ENCODE data around the gene MDM4.
"Not testable (repeated sequence)": the region's sequence is repeated elsewhere in the genome, so short reads cannot be mapped to it uniquely, and the experiment has no call there.

MDM4 gene

DNA sequence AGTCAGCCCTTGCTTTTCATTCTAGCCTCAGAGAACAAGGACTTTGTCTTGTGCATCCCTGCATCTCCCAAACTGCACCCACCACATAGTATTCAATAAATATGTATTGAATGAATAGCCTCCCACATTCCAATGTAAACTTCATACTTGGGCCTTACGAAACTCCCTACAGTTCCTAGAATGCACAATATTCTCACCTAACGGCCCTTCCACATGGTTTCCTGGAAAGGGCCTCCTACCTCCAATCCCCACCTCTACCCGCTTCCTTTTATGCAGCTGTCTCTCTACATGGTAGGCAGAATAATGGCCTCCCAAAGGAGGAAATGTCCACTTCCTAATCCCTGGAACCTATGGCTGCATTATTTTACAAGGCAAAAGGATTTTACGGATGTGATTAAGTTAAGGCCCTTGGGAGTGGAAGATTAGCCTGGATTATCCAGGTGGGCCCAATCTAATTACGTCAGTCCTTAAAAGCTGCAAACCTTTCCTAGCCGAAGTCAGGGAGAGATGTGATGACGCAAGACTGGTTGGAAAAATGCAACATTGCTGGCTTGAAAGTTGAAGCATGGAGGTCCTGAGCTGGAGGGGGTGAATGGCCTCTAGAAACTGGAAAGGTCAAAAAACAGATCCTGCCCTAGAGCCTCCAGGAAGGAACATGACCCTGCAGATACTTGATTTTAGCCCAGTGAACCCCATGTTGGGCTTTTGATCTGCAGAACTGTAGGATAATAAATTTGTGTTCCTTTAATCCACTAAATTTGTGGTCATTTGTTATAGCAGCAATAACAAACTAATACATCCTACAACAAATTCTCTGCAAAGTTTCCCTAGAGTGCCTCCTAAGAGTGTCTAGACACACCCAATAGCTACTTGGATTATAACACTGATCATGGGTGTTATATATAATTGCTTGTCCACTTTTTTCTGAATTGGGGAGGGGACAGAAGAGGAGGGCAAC is 16.4 kb upstream of the MDM4 start:
- H3K4me3 Mint-ChIP-seq: no peak overlapping the region

GRCh38 chr1:204502241-204502640 is 14.0 kb upstream of the MDM4 start:
- peaks cover 4% of the 10 kb centered on the region for H3K36me3 Mint-ChIP-seq (ENCODE audit: low read depth)
- peaks cover 21% of the 10 kb centered on the region for H3K4me1 Mint-ChIP-seq (ENCODE audit: low read depth)
- H3K9me3 Mint-ChIP-seq: no peaks in the 10 kb centered on the region
- H3K4me3 Mint-ChIP-seq: no peak overlapping the region
- no peak for DNase-seq
- no peak overlapping the region for H3K27ac Mint-ChIP-seq
- H3K27me3 Mint-ChIP-seq: no peaks in the 10 kb centered on the region

More for the DNA sequence above, 16.4 kb upstream of the MDM4 start:
- Mint-ChIP-seq H3K4me1 (ENCODE audit: low read depth) (peaks cover 23% of the 10 kb centered on the region), H3K9me3 (no peaks in the 10 kb centered on the region), H3K27ac (no peak overlapping the region), H3K36me3 (ENCODE audit: low read depth) (no peaks in the 10 kb centered on the region), H3K27me3 (no peaks in the 10 kb centered on the region)
- no peak for DNase-seq

DNA sequence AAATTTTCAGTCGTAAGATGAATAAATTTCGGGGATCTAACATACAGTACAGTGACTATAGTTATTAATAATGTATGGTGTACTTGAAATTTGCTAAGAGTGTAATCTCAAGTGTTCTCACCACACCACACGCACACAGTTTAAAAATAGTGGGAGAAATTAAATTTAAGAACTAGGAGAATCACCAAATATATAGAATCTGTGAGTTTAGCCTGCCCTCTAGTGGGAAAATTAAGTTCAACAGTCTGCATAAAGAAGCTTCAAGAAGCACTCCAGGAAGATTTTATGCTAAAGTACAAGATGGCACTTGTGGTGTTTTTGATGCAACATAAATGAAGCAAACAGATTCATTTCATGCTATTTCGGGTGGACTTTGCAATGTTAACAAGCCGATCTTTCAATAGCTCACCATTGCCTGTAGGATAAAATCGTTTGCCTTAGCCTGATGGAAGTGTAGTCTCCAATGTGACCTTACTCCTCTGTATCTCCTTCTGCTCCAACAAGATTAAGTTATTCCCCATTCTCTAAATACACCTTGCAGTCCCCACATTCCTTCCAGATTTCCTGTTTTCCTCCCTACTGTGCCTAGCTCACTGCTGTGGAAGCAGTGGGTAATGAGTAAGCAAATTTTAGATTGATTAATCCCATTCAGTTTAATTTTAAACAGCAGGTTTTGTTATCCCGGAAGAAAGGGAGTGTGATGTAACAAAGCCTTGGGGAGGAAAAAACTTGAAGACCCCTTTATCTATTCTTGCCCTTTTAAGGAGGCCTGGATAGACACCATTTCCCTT is 12.9 kb upstream of the MDM4 start:
- Mint-ChIP-seq H3K27ac (no peak overlapping the region), H3K27me3 (no peaks in the 10 kb centered on the region), H3K4me3 (no peak overlapping the region), H3K36me3 (ENCODE audit: low read depth) (peaks cover 5% of the 10 kb centered on the region), H3K9me3 (no peaks in the 10 kb centered on the region), H3K4me1 (ENCODE audit: low read depth) (peaks cover 28% of the 10 kb centered on the region)
- no peak for DNase-seq

DNA sequence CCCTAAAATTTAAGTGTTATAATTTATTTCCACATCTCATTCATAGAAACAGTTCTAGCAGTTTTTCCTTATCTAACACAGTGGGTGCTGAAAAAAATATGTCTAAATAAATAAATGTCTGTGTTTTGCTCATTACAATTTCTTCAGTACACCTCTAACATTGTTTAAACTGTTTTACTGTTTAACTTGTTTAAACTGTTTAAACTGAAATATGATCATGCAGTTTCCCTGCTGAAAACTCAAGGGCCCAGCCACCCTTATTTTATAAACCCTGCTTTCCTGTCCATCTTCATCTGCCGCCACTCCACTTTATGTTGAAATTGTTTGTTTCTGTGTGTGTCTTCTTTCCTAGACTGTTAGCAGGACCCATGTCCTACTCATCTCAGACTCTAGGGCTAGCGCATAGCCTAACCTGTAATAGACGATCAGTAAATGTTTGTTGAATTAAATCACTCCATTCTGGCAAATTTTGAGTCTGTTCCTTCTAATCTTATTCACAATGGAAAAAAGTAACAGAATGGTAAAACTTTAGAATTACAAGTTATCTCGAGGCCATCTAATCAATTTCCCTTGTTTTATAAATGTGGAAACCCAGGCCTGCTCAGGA is 12.2 kb upstream of the MDM4 start:
- Mint-ChIP-seq H3K27me3 (no peaks in the 10 kb centered on the region), H3K36me3 (ENCODE audit: low read depth) (peaks cover 5% of the 10 kb centered on the region), H3K4me3 (no peak overlapping the region), H3K9me3 (no peaks in the 10 kb centered on the region), H3K27ac (no peak overlapping the region), H3K4me1 (ENCODE audit: low read depth) (peaks cover 30% of the 10 kb centered on the region)
- DNase-seq: no peak

DNA sequence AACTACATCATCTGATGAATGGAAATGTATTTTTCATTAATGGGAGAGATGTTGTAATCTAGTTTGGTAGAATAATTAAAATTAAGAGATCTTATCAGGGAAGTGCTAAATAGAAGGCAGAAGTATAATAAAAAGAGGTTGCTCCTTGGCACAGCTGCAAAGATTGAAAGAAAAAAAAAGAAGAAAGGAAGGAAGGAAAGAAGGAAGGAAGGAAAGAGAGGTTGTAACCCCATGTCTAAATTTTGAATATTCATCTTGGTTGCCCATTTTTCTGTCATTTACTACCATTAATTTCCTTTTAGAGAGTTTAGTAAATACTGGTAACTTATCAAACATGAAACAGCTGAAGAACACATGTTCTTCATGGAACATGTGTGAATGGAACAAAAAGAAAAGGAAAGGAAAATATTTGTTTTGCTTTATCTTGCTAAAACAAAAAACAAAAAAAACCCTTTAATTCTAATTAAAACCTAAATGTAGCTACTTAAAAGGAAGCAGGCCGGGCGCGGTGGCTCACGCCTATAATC is 10.5 kb upstream of the MDM4 start:
- H3K4me3 Mint-ChIP-seq: peak overlapping the region; percentile 87
- H3K27ac Mint-ChIP-seq: peak overlapping the region; percentile 98
- peaks cover 30% of the 10 kb centered on the region for H3K4me1 Mint-ChIP-seq (ENCODE audit: low read depth)
- peaks cover 5% of the 10 kb centered on the region for H3K36me3 Mint-ChIP-seq (ENCODE audit: low read depth)
- no peak for DNase-seq
- no peaks in the 10 kb centered on the region for H3K27me3 Mint-ChIP-seq
- no peaks in the 10 kb centered on the region for H3K9me3 Mint-ChIP-seq

DNA sequence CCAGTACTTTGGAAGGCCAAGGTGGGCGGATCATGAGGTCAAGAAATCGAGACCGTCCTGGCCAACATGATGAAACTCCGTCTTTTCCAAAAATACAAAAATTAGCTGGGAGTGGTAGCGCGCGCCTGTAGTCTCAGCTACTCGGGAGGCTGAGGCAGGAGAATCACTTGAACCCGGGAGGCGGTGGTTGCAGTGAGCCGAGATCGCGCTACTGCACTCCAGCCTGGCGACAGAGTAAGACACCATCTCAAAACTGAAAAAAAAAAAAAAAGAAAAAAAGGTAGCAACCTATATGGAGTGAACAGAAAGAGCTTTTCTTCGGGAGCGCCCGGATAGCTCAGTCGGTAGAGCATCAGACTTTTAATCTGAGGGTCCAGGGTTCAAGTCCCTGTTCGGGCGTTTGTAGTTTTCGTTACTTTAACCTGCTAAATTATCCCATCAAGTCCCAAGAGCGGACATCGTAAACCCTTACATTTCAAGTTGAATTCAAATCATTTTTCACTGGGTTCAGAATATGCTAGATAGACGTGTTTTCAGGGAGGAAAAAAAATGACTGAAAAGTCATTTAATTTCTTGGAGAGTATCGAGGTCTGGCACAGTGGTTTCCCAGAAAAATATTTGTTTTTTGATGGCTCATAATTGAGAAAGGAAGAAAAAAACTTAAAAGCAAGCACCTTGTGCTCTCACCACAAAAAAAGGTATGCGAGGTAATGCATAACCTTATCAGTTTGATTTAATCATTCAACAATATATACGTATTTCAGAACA is 9.8 kb upstream of the MDM4 start:
- H3K4me3 Mint-ChIP-seq: peak overlapping the region; percentile 87
- peaks cover 32% of the 10 kb centered on the region for H3K4me1 Mint-ChIP-seq (ENCODE audit: low read depth)
- H3K27me3 Mint-ChIP-seq: no peaks in the 10 kb centered on the region
- no peaks in the 10 kb centered on the region for H3K9me3 Mint-ChIP-seq
- H3K36me3 Mint-ChIP-seq (ENCODE audit: low read depth): peaks cover 5% of the 10 kb centered on the region
- DNase-seq: peak; percentile 76
- H3K27ac Mint-ChIP-seq: peak overlapping the region; percentile 98

DNA sequence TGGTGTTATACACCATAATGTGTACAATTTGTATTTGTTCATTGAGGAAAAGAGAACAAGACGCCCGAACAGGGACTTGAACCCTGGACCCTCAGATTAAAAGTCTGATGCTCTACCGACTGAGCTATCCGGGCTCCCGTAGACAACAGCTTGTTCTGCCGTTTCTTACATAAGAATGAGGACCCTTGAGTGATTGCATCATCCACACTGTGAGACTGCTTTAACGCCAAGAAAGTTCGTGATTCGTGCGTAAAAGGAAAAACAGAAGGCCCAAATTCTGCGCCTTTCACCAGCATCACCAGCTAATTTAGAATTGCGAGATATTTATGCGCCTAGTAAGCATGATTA is 9.3 kb upstream of the MDM4 start:
- Mint-ChIP-seq H3K36me3 (ENCODE audit: low read depth) (peaks cover 5% of the 10 kb centered on the region), H3K4me3 (peak overlapping the region; percentile 87), H3K4me1 (ENCODE audit: low read depth) (peaks cover 33% of the 10 kb centered on the region), H3K27ac (peak overlapping the region; percentile 98), H3K9me3 (no peaks in the 10 kb centered on the region), H3K27me3 (no peaks in the 10 kb centered on the region)
- peak; percentile 91 for DNase-seq

- no peaks in the 10 kb centered on the region for H3K9me3 Mint-ChIP-seq
- H3K4me3 Mint-ChIP-seq: peak overlapping the region; percentile 87
- DNase-seq: peak; percentile 59
- H3K27me3 Mint-ChIP-seq: no peaks in the 10 kb centered on the region
- H3K4me1 Mint-ChIP-seq (ENCODE audit: low read depth): peaks cover 33% of the 10 kb centered on the region
- H3K27ac Mint-ChIP-seq: peak overlapping the region; percentile 98
- H3K36me3 Mint-ChIP-seq (ENCODE audit: low read depth): peaks cover 5% of the 10 kb centered on the region
Observed at GRCh38 chr1:204507317-204508105, 8.7 kb upstream of the MDM4 start.

DNA sequence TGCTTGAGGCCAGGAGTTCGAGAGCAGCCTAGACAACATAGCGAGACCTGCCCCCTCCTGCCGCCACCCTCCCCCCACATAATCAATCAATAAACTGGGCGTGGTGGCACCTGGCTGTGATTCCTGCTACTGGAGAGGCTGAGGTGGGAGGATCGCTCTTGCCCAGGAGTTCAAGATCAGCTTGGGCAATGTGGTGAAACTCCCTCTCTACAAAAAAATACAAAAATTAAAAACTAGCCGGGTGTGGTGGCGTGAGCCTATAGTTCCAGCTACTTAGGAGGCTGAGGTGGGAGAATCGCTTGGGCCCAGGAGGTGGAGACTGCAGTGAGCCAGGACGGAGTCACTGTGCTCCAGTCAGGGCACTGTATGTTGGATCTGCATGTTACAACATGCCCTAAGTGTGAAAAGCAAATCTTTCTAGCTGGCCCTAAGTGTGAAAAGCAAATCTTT is 7.0 kb upstream of the MDM4 start:
- no peak overlapping the region for H3K27ac Mint-ChIP-seq

DNA sequence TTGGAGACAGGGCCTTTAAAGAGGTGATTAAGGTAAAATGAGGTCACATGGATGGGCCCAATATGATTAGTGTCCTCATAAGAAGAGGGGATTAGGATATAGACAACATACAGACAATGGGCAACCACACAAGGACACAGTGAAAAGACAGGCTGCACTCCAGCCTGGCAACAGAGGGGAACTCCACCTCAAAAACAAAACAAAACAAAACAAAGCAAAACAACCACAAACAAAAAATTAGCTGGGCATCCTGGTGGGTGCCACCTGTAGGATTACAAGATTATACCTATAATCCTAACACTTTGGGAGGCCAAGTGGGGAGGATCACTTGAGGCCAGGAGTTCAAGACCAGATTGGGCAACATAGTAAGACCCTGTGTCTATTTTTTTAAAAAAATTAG is 4.8 kb upstream of the MDM4 start:
- H3K4me3 Mint-ChIP-seq: no peak overlapping the region
- no peaks in the 10 kb centered on the region for H3K27me3 Mint-ChIP-seq
- no peaks in the 10 kb centered on the region for H3K9me3 Mint-ChIP-seq
- no peak for DNase-seq
- H3K36me3 Mint-ChIP-seq (ENCODE audit: low read depth): peaks cover 5% of the 10 kb centered on the region
- no peak overlapping the region for H3K27ac Mint-ChIP-seq
- peaks cover 40% of the 10 kb centered on the region for H3K4me1 Mint-ChIP-seq (ENCODE audit: low read depth)

More for the DNA sequence above, 7.0 kb upstream of the MDM4 start:
- Mint-ChIP-seq H3K4me3 (no peak overlapping the region), H3K27me3 (no peaks in the 10 kb centered on the region), H3K36me3 (ENCODE audit: low read depth) (peaks cover 5% of the 10 kb centered on the region), H3K9me3 (no peaks in the 10 kb centered on the region), H3K4me1 (ENCODE audit: low read depth) (peaks cover 38% of the 10 kb centered on the region)
- DNase-seq: no peak

GRCh38 chr1:204513117-204513716 is 3.0 kb upstream of the MDM4 start:
- DNase-seq: peak; percentile 67
- Mint-ChIP-seq H3K4me3 (peak overlapping the region; percentile 75), H3K36me3 (ENCODE audit: low read depth) (no peaks in the 10 kb centered on the region), H3K9me3 (no peaks in the 10 kb centered on the region), H3K27ac (peak overlapping the region; percentile 97), H3K27me3 (no peaks in the 10 kb centered on the region), H3K4me1 (ENCODE audit: low read depth) (peaks cover 35% of the 10 kb centered on the region)

DNA sequence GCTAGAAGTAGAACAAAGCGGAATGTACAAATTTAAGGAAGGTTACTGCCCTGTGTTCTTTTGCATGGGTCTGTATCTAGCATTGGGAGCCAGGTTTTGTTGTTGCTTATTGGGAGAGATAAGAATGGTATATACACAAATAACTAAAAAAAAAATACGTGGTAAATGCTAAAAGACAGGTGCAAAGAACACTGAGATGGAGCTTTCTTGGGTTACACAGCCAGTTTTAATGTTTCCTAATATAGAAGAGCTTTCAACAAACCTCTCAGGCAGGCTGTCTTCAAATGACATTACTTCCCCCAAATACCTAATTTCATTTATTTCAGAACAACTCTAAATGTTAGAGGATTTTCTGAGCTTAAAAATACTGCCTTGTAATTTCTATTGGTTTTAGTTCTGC is 1.4 kb upstream of the MDM4 start:
- H3K27me3 Mint-ChIP-seq: no peaks in the 10 kb centered on the region
- H3K4me1 Mint-ChIP-seq (ENCODE audit: low read depth): peaks cover 49% of the 10 kb centered on the region
- no peaks in the 10 kb centered on the region for H3K36me3 Mint-ChIP-seq (ENCODE audit: low read depth)
- peak overlapping the region; percentile 8 for H3K4me3 Mint-ChIP-seq
- DNase-seq: no peak
- H3K9me3 Mint-ChIP-seq: no peaks in the 10 kb centered on the region
- peak overlapping the region; percentile 7 for H3K27ac Mint-ChIP-seq

DNA sequence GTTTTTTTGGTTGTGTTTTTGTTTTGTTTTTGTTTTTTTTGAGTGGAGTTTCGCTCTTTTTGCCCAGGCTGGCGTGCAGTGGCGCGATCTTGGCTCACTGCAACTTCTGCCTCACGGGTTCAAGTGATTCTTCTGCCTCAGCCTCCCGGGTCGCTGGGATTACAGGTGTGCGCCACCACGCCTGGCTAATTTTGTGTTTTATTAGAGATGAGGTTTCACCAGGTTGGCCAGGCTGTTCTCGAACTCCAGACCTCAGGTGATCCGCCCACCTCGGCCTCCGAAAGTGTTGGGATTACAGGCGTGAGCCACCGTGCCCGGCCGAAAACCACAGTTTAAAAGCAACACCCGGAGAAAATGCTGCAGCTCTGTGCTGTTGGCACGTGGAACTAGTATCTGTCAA is 1.2 kb downstream of the MDM4 start:
- not testable (repeated sequence) for H3K4me3 Mint-ChIP-seq, H3K27ac Mint-ChIP-seq, H3K27me3 Mint-ChIP-seq, H3K9me3 Mint-ChIP-seq
- Mint-ChIP-seq H3K36me3 (ENCODE audit: low read depth) (peaks cover 18% of the 10 kb centered on the region), H3K4me1 (ENCODE audit: low read depth) (peaks cover 67% of the 10 kb centered on the region)
- DNase-seq: peak; percentile 52
